NCI-H128 (cell line): Measurements from ENCODE around the gene LAMTOR2.
"Not testable (repeated sequence)": the region's sequence is repeated elsewhere in the genome, so short reads cannot be mapped to it uniquely, and the experiment has no call there.

ENCODE experiments used
- DNase-seq: peaks from one replicate; lab custom pipeline; 2025; ENCODE audit not compliant: unreplicated experiment; lab: John Stamatoyannopoulos, UW

Gene LAMTOR2

DNA sequence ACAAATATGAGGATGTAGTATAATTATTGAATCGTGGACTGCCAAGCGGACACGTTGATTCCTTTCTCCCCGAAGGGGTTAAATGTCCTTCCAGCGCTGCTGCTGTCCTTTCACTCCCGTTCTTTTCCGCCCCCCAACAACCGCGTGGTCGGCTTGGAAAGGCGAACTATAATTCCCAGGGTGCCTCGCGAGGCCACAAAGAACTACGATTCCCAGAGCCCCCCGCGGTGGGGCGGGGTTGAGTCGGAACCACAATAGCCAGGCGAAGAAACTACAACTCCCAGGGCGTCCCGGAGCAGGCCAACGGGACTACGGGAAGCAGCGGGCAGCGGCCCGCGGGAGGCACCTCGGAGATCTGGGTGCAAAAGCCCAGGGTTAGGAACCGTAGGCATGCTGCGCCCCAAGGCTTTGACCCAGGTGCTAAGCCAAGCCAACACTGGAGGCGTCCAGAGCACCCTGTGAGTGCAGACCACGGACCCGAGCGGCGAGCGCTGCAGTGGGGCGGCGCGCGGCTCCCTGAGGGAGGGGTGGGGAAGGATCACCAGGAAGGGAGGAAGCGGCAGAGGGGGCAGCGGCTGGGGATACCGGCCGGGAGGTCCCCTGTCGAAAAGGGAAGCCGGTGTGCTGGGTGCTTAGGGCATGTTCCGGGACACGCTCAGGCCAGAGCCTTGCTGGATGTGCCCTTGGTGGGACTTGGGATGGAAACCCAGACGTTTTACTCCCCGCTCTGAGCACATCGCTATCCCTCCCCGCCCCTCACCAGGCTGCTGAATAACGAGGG lies at the start of gene LAMTOR2:
TSS of gene LAMTOR2 (plus strand) at position 283 of the 781 bp plus-strand sequence. CDS start at position 391, 108 bp downstream.
- DNase-seq: peak; percentile 99

- no peak for DNase-seq
These were observed 49.6 kb upstream of the LAMTOR2 start for GRCh38 chr1:156004843-156005584.

- DNase-seq: no peak
These were observed 47.8 kb upstream of the LAMTOR2 start for GRCh38 chr1:156006666-156007376.

DNA sequence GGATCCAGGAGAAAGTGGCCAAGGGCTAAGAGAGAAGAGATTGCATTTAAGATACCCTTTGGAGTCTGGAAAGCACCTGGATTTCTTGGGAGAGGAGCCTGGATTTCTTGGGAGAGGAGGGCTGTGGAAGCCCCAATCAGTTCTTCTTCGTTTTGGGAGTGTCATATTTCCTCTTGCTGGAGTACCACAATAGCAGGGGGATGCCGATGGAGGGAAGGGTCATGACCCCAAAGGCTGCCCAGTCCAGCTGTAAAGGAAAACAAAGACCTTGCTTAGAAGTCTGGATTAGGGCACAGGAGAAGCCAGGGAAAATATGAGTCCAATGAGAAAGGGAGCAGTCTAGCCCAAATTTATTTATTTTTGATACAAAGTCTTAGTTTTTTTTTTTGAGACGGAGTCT lies 45.2 kb upstream of the LAMTOR2 start:
- no peak for DNase-seq

GRCh38 chr1:156012051-156012817 lies 42.3 kb upstream of the LAMTOR2 start:
- no peak for DNase-seq

GRCh38 chr1:156014829-156015228 lies 39.8 kb upstream of the LAMTOR2 start:
- DNase-seq: no peak

DNA sequence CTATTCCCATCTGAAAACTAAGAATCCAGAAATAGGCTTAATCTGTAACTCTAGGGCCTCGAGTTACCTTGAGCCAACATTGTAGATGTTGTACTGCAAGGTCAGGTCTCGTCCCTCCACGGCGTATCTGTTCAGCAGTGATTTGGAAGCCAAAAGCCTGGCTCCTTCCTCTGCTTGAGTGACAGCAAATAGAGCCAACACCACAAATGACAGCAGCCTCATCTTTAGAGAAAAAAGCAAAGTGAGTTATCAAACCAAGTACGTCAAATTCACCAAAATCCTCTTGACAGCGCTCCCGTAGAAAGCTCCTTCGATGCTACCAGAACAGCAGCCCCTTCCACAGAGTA lies 34.7 kb upstream of the LAMTOR2 start:
- DNase-seq: no peak

GRCh38 chr1:156020293-156021092 lies 34.1 kb upstream of the LAMTOR2 start, which contains the start of gene SSR2:
Gene SSR2, minus strand, starts transcription at chr1:156020951. Its CDS starts 784 bp downstream, at chr1:156020167.
- peak; percentile 85 for DNase-seq

DNA sequence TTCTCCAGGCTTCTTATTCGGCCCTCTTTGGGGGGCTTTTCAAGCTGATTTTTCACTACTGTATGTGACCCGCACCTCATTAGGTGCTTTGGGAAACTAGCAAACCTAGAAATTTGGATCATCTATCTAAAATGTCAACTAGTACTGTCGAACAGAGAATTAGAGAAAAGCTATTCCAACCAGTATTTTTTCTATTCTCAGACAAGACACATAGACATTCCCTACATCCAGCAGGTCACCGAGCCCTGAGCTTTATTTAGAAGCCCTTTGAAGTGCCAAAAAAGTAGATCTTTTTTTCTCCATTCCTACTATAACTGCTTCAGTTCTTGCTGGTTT lies 33.5 kb upstream of the LAMTOR2 start:
- no peak for DNase-seq

DNA sequence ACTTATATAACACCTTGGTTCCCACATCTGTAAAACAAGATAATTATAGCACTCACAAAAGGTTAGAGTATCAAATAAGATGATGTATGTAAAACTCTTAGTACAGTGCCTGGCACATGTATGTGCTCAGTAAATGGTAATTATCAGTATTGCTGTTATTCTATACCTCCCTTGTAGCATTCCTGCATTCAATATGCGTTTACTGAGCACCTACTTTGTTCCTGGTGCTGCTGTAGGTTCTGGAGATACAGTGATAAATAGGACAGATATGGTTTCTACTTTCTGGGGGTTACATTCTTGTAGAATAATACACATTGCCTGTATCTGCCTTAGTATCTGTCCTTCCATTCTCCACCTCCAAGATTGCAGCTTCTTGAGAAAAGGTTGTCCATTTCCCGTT lies 32.6 kb upstream of the LAMTOR2 start:
- no peak for DNase-seq

GRCh38 chr1:156024801-156025200 lies 29.8 kb upstream of the LAMTOR2 start:
- no peak for DNase-seq

- DNase-seq: no peak
These were observed 28.7 kb upstream of the LAMTOR2 start for GRCh38 chr1:156025876-156026275.

DNA sequence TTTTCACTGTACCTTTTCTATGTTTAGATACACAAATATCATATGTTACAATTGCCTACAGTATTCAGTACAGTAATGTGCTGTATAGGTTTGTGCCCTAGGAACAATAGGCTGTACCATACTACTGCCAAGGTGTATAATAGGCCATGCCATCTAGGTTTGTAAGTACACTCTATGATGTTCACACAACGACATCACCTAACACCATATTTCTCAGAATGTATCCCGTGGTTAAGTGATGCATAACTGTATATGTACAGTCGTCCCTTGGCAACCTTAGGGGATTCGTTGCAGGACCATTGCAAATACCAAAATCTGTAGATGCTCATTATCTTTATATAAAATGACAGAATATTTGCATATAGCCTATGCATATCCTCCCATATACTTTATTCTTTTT lies 28.0 kb upstream of the LAMTOR2 start:
- DNase-seq: no peak

- DNase-seq: no peak
These were observed 21.6 kb upstream of the LAMTOR2 start for GRCh38 chr1:156033011-156033410.

DNA sequence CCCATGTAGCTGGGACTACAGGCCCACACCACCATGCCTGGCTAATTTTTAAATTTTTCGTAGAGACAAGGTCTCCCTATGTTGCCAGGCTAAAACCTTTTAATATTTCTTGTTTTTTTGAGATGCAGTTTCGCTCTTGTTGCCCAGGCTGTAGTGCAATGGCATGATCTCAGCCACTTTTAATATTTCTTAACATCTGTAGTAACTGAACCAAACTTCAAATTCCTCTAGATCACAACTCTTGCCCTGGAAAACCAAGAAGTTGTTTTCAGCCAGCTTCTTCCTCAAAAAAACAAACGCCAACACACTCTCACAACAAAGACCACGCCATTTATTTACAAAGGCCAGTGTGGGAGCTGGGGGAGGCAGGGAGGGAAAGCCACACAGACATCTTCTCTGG lies 19.6 kb upstream of the LAMTOR2 start:
- not testable (repeated sequence) for DNase-seq

DNA sequence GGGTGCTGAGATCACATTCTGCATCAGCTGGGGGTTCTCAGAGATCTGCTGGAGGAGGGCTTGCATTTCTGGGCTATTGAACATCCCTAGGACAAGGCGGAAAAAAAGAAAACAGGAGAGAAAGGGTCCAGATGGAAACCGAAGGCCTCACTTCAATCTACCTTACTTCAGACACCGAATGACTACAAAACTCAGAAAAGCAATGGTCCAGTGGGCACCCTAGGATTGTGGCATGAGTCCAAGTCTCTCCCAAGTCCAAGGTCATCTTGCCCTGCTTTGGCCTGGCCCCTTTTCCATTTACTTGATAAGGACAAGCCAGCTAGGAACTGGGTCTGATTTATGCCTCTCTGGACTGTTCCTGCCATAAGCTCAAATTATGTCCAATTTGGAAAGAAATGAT lies 11.8 kb upstream of the LAMTOR2 start:
- no peak for DNase-seq

DNA sequence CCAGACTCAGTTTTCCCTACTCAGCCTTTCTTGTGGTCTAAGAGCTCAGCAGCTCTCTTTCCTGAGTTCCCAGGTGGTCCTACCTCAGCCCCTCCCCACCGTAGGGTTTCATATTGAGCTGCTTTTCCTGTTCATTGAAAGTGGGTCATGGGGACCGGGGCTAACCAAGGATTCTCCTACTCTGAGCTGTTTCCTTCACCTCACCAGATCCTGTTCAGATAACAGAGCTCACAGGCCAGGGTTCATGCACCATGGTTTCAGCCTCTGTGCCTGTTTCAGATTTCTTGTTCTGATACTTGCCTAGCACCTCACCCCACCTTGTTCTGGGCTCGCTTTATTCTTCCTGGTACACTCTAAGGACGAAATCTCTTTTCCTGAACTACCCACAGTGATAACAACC lies 9.5 kb upstream of the LAMTOR2 start:
- DNase-seq: no peak

GRCh38 chr1:156048663-156049258 lies 5.8 kb upstream of the LAMTOR2 start:
- no peak for DNase-seq

- DNase-seq: no peak
These were observed 4.2 kb upstream of the LAMTOR2 start for GRCh38 chr1:156050376-156050775.
